Skeletal muscle cell (primary cell): ENCODE data around the gene HOXB8.
A peak's percentile ranks its signal among the peaks of the same experiment; 100 is the strongest.

ENCODE experiments used
- DNase-seq: peaks from one replicate; pipeline ENCODE4 v3.0.0-alpha.2; 2010; ENCODE audit warnings: low read depth
- H3K4me3 ChIP-seq: 2 replicates; pipeline ENCODE4 v1.5.1; 2011; ENCODE audit warnings: low read depth, mild to moderate bottlenecking, control low read depth, low read length, moderate library complexity

HOXB8 gene

DNA sequence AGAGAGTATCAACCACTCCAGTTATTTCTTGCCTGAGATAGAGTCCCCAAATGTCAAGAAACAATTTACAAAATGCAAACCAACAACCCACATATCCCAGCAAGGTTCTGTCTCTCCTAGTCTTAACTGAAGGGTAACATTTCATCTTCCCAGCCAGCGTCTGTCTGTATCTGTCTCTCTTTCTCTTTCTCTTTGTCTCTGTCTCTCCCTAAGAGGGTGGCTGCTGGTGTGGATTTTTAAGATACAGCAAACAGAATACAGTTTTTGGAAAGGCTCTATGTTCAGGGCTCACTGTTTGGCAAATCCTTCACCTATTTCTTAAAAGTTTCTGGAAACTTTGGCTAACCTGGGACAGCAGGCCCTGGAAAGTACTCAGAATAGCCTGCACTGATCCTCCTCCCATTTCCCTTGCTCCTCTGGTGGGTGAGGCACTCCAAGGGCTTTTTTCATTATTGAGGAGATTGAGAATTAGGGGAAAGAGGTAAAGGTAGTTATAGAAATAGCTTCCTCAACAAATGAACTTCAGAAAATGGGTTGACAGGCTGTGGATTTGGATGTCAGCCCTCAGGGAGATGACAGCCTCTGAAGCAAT, 43.2 kb downstream of the HOXB8 start:
- H3K4me3 ChIP-seq: no peak overlapping the region
- no peak for DNase-seq

GRCh38 chr17:48571024-48571818, 43.9 kb downstream of the HOXB8 start:
- DNase-seq: no peak
- H3K4me3 ChIP-seq: no peak overlapping the region

- H3K4me3 ChIP-seq: no peak overlapping the region
- DNase-seq: no peak
These were observed 44.6 kb downstream of the HOXB8 start for GRCh38 chr17:48570325-48571023.

DNA sequence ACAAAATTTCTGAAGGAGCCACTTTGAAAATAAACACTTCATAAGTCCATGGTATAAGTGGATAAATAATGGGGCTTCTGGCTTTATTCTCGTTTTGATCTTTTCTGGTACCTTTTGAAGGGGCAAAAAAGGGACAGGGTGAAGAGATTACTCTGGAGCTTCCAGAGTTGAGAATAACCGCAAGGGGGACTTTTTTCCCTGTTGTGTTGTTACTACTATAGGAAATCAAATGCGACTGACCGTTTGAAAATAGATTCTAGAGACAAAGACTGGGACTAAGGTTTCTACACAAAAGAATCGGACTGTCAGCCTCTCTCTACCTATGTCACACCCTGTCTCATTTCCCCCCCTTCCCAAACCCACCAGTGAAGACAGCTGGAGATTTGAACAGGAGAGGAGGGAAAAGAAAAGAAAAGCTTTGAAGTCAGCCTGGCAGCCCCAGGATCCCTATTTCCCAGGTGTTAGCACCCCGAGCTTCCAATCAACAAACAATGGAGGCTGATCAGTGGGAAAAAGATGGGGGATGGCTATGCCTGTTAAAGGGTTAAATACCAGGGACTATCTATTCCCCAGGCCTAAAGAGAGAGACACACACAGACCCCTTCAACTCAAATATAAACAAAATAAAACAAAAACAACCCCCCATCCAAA, 45.3 kb downstream of the HOXB8 start:
- no peak overlapping the region for H3K4me3 ChIP-seq
- no peak for DNase-seq

DNA sequence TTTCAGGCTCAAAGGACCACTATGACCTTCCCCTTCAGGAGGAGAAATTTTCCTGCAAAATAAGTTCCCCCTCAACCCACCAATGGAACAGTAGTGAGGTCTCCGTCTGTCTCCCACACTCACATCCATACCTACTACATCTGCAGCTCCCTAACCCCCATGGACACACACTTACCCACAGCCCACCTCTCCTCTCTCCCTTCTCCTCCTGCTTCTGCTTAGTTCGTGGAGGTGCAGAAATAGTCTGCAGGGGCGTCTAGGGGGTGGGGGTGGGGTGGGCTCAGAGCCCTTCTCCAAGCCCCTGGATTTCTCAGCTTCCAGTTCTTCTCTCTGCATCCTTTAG, 45.9 kb downstream of the HOXB8 start:
- DNase-seq: no peak
- no peak overlapping the region for H3K4me3 ChIP-seq

DNA sequence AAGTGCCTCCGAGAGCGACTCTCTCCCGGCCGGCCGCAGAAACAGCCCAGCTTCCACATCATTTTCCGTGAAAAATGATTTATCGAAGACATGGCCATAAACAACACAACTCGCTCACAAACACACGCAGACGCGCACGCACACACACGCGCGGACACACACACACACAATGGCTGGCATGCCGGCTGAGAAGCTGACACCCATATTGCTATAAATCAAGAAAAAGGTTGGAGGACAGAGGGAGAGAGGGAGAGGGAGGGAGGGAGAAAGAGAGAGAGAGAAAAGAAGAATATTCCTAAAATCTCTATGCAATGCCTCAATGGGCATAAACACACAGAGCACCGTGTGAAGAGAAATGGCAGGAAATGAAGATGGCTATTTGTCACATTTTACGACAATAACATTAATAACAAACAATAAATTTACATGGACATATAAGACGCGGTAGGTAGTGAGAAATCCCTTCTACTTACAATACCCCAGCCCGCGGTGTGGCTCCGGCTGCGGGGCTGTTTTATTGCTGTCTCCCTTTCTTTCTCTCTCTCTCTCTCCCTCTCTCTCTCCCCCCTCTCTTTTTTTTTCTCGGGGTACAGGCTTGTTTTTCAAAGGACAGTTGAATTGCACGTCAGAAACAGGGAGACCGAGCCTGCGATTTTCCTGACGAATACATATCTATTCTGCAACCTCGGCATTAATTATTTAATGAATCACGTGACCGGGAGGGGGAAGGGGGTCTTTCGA, 46.4 kb downstream of the HOXB8 start:
- no peak overlapping the region for H3K4me3 ChIP-seq
- DNase-seq: no peak

GRCh38 chr17:48567646-48568354, 47.3 kb downstream of the HOXB8 start:
- DNase-seq: no peak
- H3K4me3 ChIP-seq: no peak overlapping the region

GRCh38 chr17:48567209-48567608, 47.9 kb downstream of the HOXB8 start:
- DNase-seq: no peak
- no peak overlapping the region for H3K4me3 ChIP-seq

- DNase-seq: no peak
- H3K4me3 ChIP-seq: no peak overlapping the region
These were observed 48.4 kb downstream of the HOXB8 start for GRCh38 chr17:48566717-48567116.

GRCh38 chr17:48565925-48566710, 49.0 kb downstream of the HOXB8 start:
- no peak for DNase-seq
- H3K4me3 ChIP-seq: no peak overlapping the region

- DNase-seq: no peak
- peak overlapping the region; percentile 40 for H3K4me3 ChIP-seq
These were observed 50.0 kb downstream of the HOXB8 start for GRCh38 chr17:48565022-48565554.

DNA sequence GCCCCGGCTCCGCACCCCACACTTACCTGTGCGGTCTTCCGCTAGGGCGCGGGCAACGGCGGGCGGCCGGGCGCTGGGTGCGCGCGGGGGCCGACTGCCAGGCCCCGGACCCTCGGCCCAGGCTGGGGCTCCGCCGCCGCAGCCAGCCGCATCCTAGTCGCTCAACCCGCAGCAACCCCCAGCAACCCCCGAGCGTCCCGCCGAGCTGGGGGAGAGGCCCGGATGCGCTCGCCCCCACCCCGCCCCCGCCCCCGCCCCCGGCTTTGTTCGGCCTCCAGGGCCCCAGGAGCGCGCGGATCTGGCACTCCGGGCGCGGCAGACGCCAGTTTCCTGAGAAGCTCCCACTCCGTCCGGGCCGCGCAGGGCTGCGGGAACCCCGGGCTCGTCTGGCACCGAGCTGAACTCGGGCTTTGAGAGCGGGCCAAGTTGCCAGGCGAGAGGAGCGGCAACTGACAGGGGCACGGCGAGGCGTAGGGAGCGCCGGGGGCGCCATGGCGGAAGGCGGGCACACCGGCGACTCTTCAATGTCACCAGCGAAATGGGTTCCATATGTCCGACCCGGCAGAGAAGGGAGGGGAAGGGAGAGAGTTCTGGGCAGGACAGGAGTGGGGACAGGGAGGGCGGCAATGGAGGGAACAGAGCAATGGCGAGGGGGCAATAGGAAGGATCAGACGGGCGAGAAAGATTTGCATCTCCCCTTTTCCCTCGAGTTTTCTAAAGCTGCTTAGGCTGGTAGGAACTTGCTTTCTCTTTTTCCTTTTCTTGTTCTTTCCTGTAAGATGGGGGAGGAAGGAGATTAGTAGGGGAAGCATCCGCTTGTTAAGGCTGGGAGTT, 50.7 kb downstream of the HOXB8 start:
- no peak for DNase-seq
- H3K4me3 ChIP-seq: peak overlapping the region; percentile 40

GRCh38 chr17:48563867-48564187, 51.3 kb downstream of the HOXB8 start:
- no peak for DNase-seq
- peak overlapping the region; percentile 30 for H3K4me3 ChIP-seq

DNA sequence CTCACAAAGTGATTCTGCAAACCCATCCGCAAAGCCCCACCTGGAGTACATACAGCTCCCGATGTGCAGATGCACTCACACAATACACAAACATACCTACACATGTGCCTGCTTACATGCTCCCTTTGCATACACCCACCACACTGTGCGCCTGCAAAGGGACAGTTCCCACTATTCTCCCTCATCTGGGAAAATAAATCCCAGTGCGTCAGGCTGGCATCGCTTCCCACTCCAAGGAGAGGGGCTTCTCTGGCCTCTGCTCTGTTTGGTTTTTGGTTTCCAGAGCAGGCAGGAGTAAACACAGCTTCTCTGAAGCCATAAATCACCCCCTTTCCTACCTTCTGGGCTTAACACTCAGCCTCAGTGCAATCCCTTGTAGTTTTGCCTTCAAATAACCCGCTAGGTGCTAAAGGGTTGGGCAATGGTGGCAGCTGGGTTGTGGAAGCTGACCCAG, 51.7 kb downstream of the HOXB8 start:
- no peak for DNase-seq
- H3K4me3 ChIP-seq: peak overlapping the region; percentile 30

DNA sequence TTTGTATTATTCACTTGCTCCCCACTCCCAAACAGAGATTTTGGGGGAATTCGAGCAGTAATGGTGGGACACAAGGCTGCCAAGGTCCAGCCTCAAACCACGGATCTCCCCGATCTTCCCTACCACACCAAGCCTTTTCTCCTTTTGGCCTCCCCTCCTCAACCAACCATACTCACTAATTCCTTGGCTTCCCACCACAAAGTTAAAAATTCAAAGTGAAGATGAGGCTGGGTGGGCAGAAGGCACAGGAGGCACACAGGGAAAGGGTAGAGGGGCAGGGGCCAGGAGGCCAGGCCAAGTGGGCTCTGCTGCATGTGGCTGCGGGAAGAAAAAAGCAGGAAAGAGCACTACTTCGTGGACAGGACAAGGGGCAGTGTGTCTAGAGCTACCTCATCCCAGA, 52.2 kb downstream of the HOXB8 start:
- DNase-seq: no peak
- H3K4me3 ChIP-seq: peak overlapping the region; percentile 30
